ENCODE results near the gene RIN1. TPM values are rescaled to one million over a fixed set of nuclear protein-coding genes. Genes with fewer than 3 reads are reported as not detected.

Gene RIN1
- total RNA-seq, 1 donor from 2014 or later: 0.56 TPM

GRCh38 chr11:66317723-66318599 is 18.3 kb downstream of the RIN1 start:
- peaks cover 28% of the 10 kb centered on the region for H3K4me1 ChIP-seq
- no peak for TF ChIP-seq EZH2 (IDR thresholded peaks at IDR 0.05)
- no peak for TF ChIP-seq CTCF (IDR thresholded peaks at IDR 0.05)
- TF ChIP-seq EZH2phosphoT487 (IDR thresholded peaks at IDR 0.05): no peak
- peak overlapping the region; percentile 45 for H2AFZ ChIP-seq (replicated peaks)
- Mint-ChIP-seq H3K27ac (peak overlapping the region; percentile 97), H3K27me3 (ENCODE audit: insufficient read depth, low read depth) (peaks cover 17% of the 10 kb centered on the region), H3K36me3 (no peaks in the 10 kb centered on the region), H3K9me3 (peaks cover 12% of the 10 kb centered on the region), H3K4me1 (peaks cover 47% of the 10 kb centered on the region), H3K4me3 (peak overlapping the region; percentile 76)
- peaks cover 14% of the 10 kb centered on the region for H3F3A ChIP-seq (ENCODE audit: low read depth)
- no peak overlapping the region for H3K9ac ChIP-seq
- H3K27me3 ChIP-seq: peaks cover 9% of the 10 kb centered on the region
- no peaks in the 10 kb centered on the region for H3K79me2 ChIP-seq (ENCODE audit: low read depth)
- no peaks in the 10 kb centered on the region for H3K36me3 ChIP-seq
- no peaks in the 10 kb centered on the region for H3K9me3 ChIP-seq (ENCODE audit: low read depth)
- no peak overlapping the region for H3K4me2 ChIP-seq
- H4K20me1 ChIP-seq (ENCODE audit: low read depth): no peaks in the 10 kb centered on the region
- H3K4me3 ChIP-seq: no peak overlapping the region
- peak; percentile 51 for DNase-seq (ENCODE audit: low spot score)
- no peak overlapping the region for H3K27ac ChIP-seq

DNA sequence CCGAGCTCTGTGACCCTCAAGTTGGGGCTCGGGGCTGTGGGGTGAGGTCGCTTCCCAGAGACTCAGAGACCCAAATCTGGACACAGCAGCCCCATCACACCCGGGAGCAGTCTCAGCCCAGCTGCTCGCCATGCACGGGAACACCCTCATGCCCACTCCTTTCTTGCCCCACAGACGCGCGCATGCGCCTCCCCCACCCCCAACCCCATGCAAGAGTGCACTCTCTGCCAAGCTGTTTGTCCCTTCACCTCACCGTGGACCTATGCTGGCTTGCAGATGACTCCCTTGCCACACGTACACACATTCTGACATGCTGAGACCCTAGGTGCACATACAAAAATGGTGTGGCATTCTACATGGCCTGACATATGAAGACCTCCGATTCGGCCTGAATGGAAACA is 18.9 kb downstream of the RIN1 start:
- Histone ChIP-seq H3K4me3 (no peak overlapping the region), H4K20me1 (ENCODE audit: low read depth) (no peaks in the 10 kb centered on the region), H3F3A (ENCODE audit: low read depth) (peaks cover 18% of the 10 kb centered on the region), H3K4me1 (peaks cover 28% of the 10 kb centered on the region), H3K36me3 (no peaks in the 10 kb centered on the region), H3K27me3 (peaks cover 9% of the 10 kb centered on the region), H3K9me3 (ENCODE audit: low read depth) (no peaks in the 10 kb centered on the region), H3K9ac (no peak overlapping the region), H3K27ac (no peak overlapping the region), H3K4me2 (peak overlapping the region; percentile 45), H2AFZ (replicated peaks) (peak overlapping the region; percentile 45), H3K79me2 (ENCODE audit: low read depth) (no peaks in the 10 kb centered on the region)
- DNase-seq (ENCODE audit: low spot score): no peak
- TF ChIP-seq CTCF (IDR thresholded peaks at IDR 0.05) (no peak), EZH2phosphoT487 (IDR thresholded peaks at IDR 0.05) (no peak), EZH2 (IDR thresholded peaks at IDR 0.05) (no peak)
- Mint-ChIP-seq H3K27ac (peak overlapping the region; percentile 97), H3K36me3 (no peaks in the 10 kb centered on the region), H3K9me3 (peaks cover 12% of the 10 kb centered on the region), H3K27me3 (ENCODE audit: insufficient read depth, low read depth) (peaks cover 15% of the 10 kb centered on the region), H3K4me1 (peaks cover 43% of the 10 kb centered on the region), H3K4me3 (peak overlapping the region; percentile 76)

DNA sequence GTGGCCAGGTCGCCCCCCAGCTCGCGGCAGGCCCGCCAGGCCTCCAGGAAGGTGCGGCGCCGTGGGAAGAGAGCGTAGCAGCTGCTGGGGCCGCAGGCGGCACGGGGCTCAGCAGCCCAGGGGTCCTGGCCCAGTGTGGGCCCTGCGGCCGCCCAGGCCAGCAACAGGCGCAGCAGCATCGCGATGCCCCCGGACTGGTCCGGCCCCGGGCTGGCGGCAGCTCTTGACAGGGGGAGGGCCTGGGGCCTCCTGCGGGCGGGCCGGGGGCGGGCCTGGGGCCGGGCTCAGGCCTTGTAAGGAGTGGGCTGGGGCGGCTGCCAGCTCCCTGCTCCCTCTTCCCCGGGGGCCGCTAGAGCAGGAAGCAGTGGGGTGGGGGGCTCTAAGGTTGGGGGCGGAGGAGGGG is 19.4 kb downstream of the RIN1 start, which contains the start of gene CD248:
CD248 (minus strand) TSS at position 196 of the 403 bp plus-strand sequence; CDS start at position 179, 17 bp downstream.
- H4K20me1 ChIP-seq (ENCODE audit: low read depth): no peaks in the 10 kb centered on the region
- peaks cover 23% of the 10 kb centered on the region for H3F3A ChIP-seq (ENCODE audit: low read depth)
- peaks cover 9% of the 10 kb centered on the region for H3K27me3 ChIP-seq
- peaks cover 43% of the 10 kb centered on the region for H3K4me1 Mint-ChIP-seq
- TF ChIP-seq CTCF (IDR thresholded peaks at IDR 0.05): no peak
- no peak for TF ChIP-seq EZH2phosphoT487 (IDR thresholded peaks at IDR 0.05)
- no peak for TF ChIP-seq EZH2 (IDR thresholded peaks at IDR 0.05)
- H3K4me3 ChIP-seq: no peak within 1 kb of the TSS
- peak within 1 kb of the TSS; percentile 45 for H3K4me2 ChIP-seq
- DNase-seq (ENCODE audit: low spot score): peak; percentile 68
- H3K9ac ChIP-seq: no peak within 1 kb of the TSS
- peaks cover 28% of the 10 kb centered on the region for H3K4me1 ChIP-seq
- H3K27me3 Mint-ChIP-seq (ENCODE audit: insufficient read depth, low read depth): peaks cover 15% of the 10 kb centered on the region
- H3K9me3 Mint-ChIP-seq: peaks cover 12% of the 10 kb centered on the region
- peak within 1 kb of the TSS; percentile 97 for H3K27ac Mint-ChIP-seq
- no peaks in the 10 kb centered on the region for H3K36me3 Mint-ChIP-seq
- H3K9me3 ChIP-seq (ENCODE audit: low read depth): no peaks in the 10 kb centered on the region
- no peaks in the 10 kb centered on the region for H3K36me3 ChIP-seq
- H3K4me3 Mint-ChIP-seq: peak within 1 kb of the TSS; percentile 76
- H2AFZ ChIP-seq (replicated peaks): peak within 1 kb of the TSS; percentile 45
- no peak within 1 kb of the TSS for H3K27ac ChIP-seq
- H3K79me2 ChIP-seq (ENCODE audit: low read depth): no peaks in the 10 kb centered on the region
